Brain microvascular endothelial cell (primary cell): Measurements from ENCODE around the gene GDE1.

Source experiments
- DNase-seq: peaks from one replicate; pipeline ENCODE4 v3.0.0-alpha.2; 2020
- H3K27ac ChIP-seq: fragments of 250-450 bp; sonication (Bioruptor Pico); 2 replicates; pipeline ENCODE4 v1.5.1; 2020; ENCODE audit warnings: mild to moderate bottlenecking, moderate library complexity
- H3K27me3 ChIP-seq: fragments of 250-450 bp; sonication (Bioruptor Pico); replicated peaks from 2 replicates; pipeline ENCODE4 v1.5.1; 2020; ENCODE audit warnings: mild to moderate bottlenecking
- H3K36me3 ChIP-seq: fragments of 250-450 bp; sonication (Bioruptor Pico); replicated peaks from 2 replicates; pipeline ENCODE4 v1.5.1; 2020; ENCODE audit warnings: mild to moderate bottlenecking
- H3K4me3 ChIP-seq: 2 replicates; pipeline ENCODE4 v1.5.1; 2011; ENCODE audit warnings: low read depth, mild to moderate bottlenecking, control low read depth, low read length, moderate library complexity
- in situ Hi-C: cut with HindIII; loops from 2 replicates; pipeline ENCODE4 v1.10.0; 2017; ENCODE audit warnings: low sequenced_read_pairs, low pct_ligation_motif_present
- TF ChIP-seq, protein P1 (sequence below): IDR thresholded peaks from 2 replicates; pipeline ENCODE4 v1.5.1; 2011; ENCODE audit warnings: low read depth, mild to moderate bottlenecking, moderate library complexity, low read length, control low read depth, inconsistent platforms; ENCODE audit errors: missing control alignments

The GDE1 gene

DNA sequence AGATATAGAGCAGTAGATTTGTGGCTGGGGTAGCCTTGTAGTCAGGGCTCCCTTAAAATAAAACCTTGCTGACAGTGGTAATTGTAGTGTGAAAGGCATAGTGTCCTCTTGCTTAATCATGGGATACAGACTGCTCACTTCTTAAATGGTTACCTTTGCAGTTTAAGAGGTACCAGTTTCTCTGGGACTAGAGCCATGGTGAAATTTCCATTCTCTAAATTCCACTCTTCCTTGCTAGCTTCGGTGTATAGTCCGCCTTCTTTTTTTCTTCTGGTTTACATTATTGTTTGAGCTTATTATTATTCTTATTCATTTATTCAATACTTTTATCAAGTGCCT, 3.5 kb upstream of the GDE1 start:
- peaks cover 2% of the 10 kb centered on the region for H3K36me3 ChIP-seq
- in situ Hi-C loops = no loop called here
- TF ChIP-seq, protein P1, sequence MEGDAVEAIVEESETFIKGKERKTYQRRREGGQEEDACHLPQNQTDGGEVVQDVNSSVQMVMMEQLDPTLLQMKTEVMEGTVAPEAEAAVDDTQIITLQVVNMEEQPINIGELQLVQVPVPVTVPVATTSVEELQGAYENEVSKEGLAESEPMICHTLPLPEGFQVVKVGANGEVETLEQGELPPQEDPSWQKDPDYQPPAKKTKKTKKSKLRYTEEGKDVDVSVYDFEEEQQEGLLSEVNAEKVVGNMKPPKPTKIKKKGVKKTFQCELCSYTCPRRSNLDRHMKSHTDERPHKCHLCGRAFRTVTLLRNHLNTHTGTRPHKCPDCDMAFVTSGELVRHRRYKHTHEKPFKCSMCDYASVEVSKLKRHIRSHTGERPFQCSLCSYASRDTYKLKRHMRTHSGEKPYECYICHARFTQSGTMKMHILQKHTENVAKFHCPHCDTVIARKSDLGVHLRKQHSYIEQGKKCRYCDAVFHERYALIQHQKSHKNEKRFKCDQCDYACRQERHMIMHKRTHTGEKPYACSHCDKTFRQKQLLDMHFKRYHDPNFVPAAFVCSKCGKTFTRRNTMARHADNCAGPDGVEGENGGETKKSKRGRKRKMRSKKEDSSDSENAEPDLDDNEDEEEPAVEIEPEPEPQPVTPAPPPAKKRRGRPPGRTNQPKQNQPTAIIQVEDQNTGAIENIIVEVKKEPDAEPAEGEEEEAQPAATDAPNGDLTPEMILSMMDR = no peak
- peak overlapping the region; percentile 97 for H3K4me3 ChIP-seq
- H3K27me3 ChIP-seq = no peaks in the 10 kb centered on the region
- no peak for DNase-seq
- H3K27ac ChIP-seq = no peak overlapping the region

DNA sequence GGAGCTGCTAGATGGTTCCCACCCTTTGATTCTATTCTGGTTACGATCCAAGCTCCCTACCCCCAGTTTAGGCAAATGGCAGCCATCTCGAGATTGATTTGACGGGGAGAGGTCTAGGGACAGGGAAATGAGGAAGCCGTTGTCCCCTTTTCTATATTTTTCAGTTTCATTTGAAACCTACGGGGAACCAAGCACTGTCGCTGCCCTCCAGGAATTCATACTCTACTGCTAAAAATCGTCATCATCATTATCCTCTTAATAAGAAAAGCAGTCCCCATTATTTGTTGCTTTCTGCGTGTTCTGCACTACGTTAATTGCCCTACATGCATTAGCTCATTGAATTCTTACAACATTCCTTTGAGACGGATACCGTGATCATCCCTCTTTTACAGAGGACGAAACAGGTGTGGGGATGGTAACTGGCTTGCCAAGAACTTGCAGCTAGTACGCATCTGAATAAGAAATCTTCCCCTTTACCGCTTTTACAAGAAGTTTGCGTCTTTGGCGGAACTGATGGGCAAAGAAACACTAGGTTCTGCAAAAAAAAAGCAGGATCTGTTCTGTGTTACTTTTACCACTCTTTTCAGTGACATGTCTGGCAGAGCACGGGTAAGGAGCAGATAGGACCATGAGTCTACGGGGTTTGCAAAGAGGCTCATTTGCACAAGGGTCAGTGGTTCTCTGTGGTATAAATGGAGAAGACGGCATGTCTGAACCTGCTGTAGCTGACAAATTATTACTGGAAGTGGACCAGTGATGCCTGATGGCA, 2.9 kb upstream of the GDE1 start:
- TF ChIP-seq, protein P1 = no peak
- in situ Hi-C loops = no loop called here
- H3K4me3 ChIP-seq = peak overlapping the region; percentile 97
- no peak overlapping the region for H3K27ac ChIP-seq
- H3K36me3 ChIP-seq = peaks cover 2% of the 10 kb centered on the region
- DNase-seq = no peak
- H3K27me3 ChIP-seq = no peaks in the 10 kb centered on the region

- Histone ChIP-seq H3K27ac (no peak overlapping the region), H3K27me3 (no peaks in the 10 kb centered on the region), H3K4me3 (peak overlapping the region; percentile 97), H3K36me3 (peaks cover 2% of the 10 kb centered on the region)
- TF ChIP-seq, protein P1 = no peak
- in situ Hi-C loops = no loop called here
- DNase-seq = no peak
These were observed 2.4 kb upstream of the GDE1 start for GRCh38 chr16:19524356-19524615.

DNA sequence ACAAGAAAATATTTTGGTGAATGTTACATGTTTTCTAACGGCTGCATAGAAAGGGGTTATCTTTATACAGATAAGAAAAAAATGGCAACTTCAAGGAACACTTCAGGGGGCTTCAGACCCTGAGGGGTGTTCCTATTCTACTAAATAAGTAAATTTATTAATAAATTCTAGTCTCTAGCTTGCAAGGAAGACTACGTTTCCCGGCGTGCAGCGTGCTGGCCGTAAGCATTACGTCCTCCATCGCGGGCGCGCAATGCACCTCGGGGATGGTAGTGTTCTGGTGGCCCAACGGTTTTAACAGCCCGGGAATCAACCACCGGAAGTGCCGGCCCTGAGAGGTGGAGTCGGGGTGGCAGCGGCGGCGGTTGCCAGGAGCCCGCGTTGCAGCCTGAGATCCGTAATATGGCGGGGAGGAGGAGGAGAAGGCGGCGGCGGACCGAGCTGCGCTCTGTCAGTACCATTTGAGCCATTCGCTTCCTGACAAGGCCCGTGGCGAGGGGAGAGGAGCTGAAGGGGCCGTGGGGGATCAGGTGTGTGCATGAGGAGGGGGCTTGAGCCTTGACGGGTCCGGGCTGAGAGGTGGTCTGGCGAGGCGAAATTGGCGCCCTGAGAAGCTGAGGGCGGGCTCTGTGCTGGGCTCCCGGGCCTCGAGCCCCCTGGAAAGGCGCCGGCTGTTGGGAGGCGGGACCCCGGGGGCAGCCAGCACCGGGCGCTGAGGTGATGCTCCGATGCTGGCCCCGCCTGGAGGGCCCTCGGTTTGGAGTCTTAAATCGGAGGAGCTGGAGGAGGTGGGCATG, 1.9 kb upstream of the GDE1 start, which contains the start of gene CCP110:
TSS of gene CCP110 (plus strand) at position 384 of the 797 bp plus-strand sequence. CDS start 3,940 bp downstream, outside the sequence.
- Histone ChIP-seq H3K36me3 (peaks cover 2% of the 10 kb centered on the region), H3K27me3 (no peaks in the 10 kb centered on the region), H3K27ac (no peak within 1 kb of the TSS), H3K4me3 (peak within 1 kb of the TSS; percentile 97)
- TF ChIP-seq, protein P1 = no peak
- DNase-seq = peak; percentile 96
- in situ Hi-C loops = no loop called here

GRCh38 chr16:19523184-19523558, 1.3 kb upstream of the GDE1 start:
- in situ Hi-C loops = no loop called here
- no peak for DNase-seq
- Histone ChIP-seq H3K27me3 (no peaks in the 10 kb centered on the region), H3K36me3 (no peaks in the 10 kb centered on the region), H3K27ac (no peak overlapping the region), H3K4me3 (no peak overlapping the region)
- TF ChIP-seq, protein P1 = no peak
